Stimulated activated CD4-positive, alpha-beta T cell treated with anti-CD3 and anti-CD28 coated beads, Interleukin-15, amount 100 ng/mL, for 24 hours (primary cell): ENCODE data around the gene CUBN.

ENCODE experiments used
- DNase-seq: peaks from one replicate; pipeline ENCODE4 v3.0.0-alpha.2; 2020

CUBN gene

GRCh38 chr10:16905320-16905719 is 224.3 kb downstream of the CUBN start:
- no peak for DNase-seq

GRCh38 chr10:16904639-16905061 is 225.0 kb downstream of the CUBN start:
- no peak for DNase-seq

GRCh38 chr10:16904049-16904448 is 225.6 kb downstream of the CUBN start:
- DNase-seq, result no peak

- DNase-seq, result peak; percentile 24
Observed at GRCh38 chr10:16902606-16903005, 227.0 kb downstream of the CUBN start.

GRCh38 chr10:16901106-16901505 is 228.5 kb downstream of the CUBN start:
- no peak for DNase-seq

- no peak for DNase-seq
Observed at GRCh38 chr10:16896993-16897392, 232.6 kb downstream of the CUBN start.

- DNase-seq, result no peak
Observed at GRCh38 chr10:16894821-16895220, 234.8 kb downstream of the CUBN start.

GRCh38 chr10:16893664-16894063 is 235.9 kb downstream of the CUBN start:
- no peak for DNase-seq

- DNase-seq, result peak; percentile 62
Observed at GRCh38 chr10:16891375-16892313, 238.0 kb downstream of the CUBN start.

GRCh38 chr10:16890691-16891090 is 238.9 kb downstream of the CUBN start:
- DNase-seq, result no peak

GRCh38 chr10:16887565-16887964 is 242.0 kb downstream of the CUBN start:
- no peak for DNase-seq

- DNase-seq, result no peak
Observed at GRCh38 chr10:16886031-16886430, 243.6 kb downstream of the CUBN start.

GRCh38 chr10:16884497-16884896 is 245.1 kb downstream of the CUBN start:
- DNase-seq, result no peak

- DNase-seq, result no peak
Observed at GRCh38 chr10:16883084-16883483, 246.5 kb downstream of the CUBN start.

GRCh38 chr10:16870331-16870730 is 259.3 kb downstream of the CUBN start:
- DNase-seq, result no peak

- no peak for DNase-seq
Observed at GRCh38 chr10:16867990-16868389, 261.6 kb downstream of the CUBN start.

- DNase-seq, result no peak
Observed at GRCh38 chr10:16867556-16867955, 262.1 kb downstream of the CUBN start.

GRCh38 chr10:16866541-16867275 is 262.9 kb downstream of the CUBN start:
- no peak for DNase-seq

GRCh38 chr10:16865766-16866165 is 263.8 kb downstream of the CUBN start:
- no peak for DNase-seq

- no peak for DNase-seq
Observed at GRCh38 chr10:16863766-16864165, 265.8 kb downstream of the CUBN start.

GRCh38 chr10:16857419-16857818 is 272.2 kb downstream of the CUBN start:
- DNase-seq, result no peak

GRCh38 chr10:16856567-16856966 is 273.0 kb downstream of the CUBN start:
- no peak for DNase-seq

- no peak for DNase-seq
Observed at GRCh38 chr10:16856092-16856491, 273.5 kb downstream of the CUBN start.

- no peak for DNase-seq
Observed at GRCh38 chr10:16854623-16855022, 275.0 kb downstream of the CUBN start.
